HG02763 (cell line): Measurements from ENCODE around the gene CDC25A.
A peak's percentile ranks its signal among the peaks of the same experiment; 100 is the strongest.

Experiments used
- ATAC-seq: cut with Tn5 transposase; IDR thresholded peaks from one replicate; pipeline ENCODE4 v1.9.1; 2021; ENCODE audit warnings: mild to moderate bottlenecking, moderate library complexity; ENCODE audit not compliant: unreplicated experiment

Gene CDC25A

GRCh38 chr3:48143567-48143966 is 44.6 kb downstream of the CDC25A start:
- ATAC-seq: no peak

GRCh38 chr3:48142316-48142870 is 45.8 kb downstream of the CDC25A start:
- ATAC-seq: no peak

- no peak for ATAC-seq
Measured at GRCh38 chr3:48141604-48142137, 46.5 kb downstream of the CDC25A start.

- ATAC-seq: no peak
Measured at GRCh38 chr3:48140936-48141603, 47.1 kb downstream of the CDC25A start.

- ATAC-seq: no peak
Measured at GRCh38 chr3:48140336-48140757, 47.9 kb downstream of the CDC25A start.

GRCh38 chr3:48137425-48137999 is 50.7 kb downstream of the CDC25A start:
- no peak for ATAC-seq

- ATAC-seq: no peak
Measured at GRCh38 chr3:48135552-48136495, 52.4 kb downstream of the CDC25A start.

GRCh38 chr3:48130321-48130904 is 57.8 kb downstream of the CDC25A start:
- no peak for ATAC-seq

- ATAC-seq: no peak
Measured at GRCh38 chr3:48129921-48130320, 58.3 kb downstream of the CDC25A start.

GRCh38 chr3:48128774-48129173 is 59.4 kb downstream of the CDC25A start:
- ATAC-seq: no peak

GRCh38 chr3:48125886-48126622 is 62.2 kb downstream of the CDC25A start:
- no peak for ATAC-seq

- no peak for ATAC-seq
Measured at GRCh38 chr3:48125013-48125705, 63.1 kb downstream of the CDC25A start.

- ATAC-seq: no peak
Measured at GRCh38 chr3:48123346-48123745, 64.9 kb downstream of the CDC25A start.

GRCh38 chr3:48122504-48122903 is 65.7 kb downstream of the CDC25A start:
- no peak for ATAC-seq

GRCh38 chr3:48120223-48120622 is 68.0 kb downstream of the CDC25A start:
- ATAC-seq: no peak

- no peak for ATAC-seq
Measured at GRCh38 chr3:48119505-48120193, 68.6 kb downstream of the CDC25A start.

GRCh38 chr3:48118928-48119327 is 69.3 kb downstream of the CDC25A start:
- ATAC-seq: no peak

GRCh38 chr3:48118322-48118721 is 69.9 kb downstream of the CDC25A start:
- no peak for ATAC-seq

GRCh38 chr3:48112813-48113212 is 75.4 kb downstream of the CDC25A start:
- peak; percentile 12 for ATAC-seq
